HG03439 (cell line): ENCODE measurements around the gene SOX21.
"Not testable (repeated sequence)": the region's sequence is repeated elsewhere in the genome, so short reads cannot be mapped to it uniquely, and the experiment has no call there.

ENCODE experiments used
- ATAC-seq: cut with Tn5 transposase; IDR thresholded peaks from one replicate; pipeline ENCODE4 v1.9.1; 2021; ENCODE audit warnings: mild to moderate bottlenecking, moderate library complexity; ENCODE audit not compliant: unreplicated experiment

SOX21 gene

GRCh38 chr13:94712287-94712811 is at the start of gene SOX21:
Gene SOX21 (minus strand): TSS chr13:94712545. CDS start chr13:94712049, 496 bp downstream.
- no peak for ATAC-seq

DNA sequence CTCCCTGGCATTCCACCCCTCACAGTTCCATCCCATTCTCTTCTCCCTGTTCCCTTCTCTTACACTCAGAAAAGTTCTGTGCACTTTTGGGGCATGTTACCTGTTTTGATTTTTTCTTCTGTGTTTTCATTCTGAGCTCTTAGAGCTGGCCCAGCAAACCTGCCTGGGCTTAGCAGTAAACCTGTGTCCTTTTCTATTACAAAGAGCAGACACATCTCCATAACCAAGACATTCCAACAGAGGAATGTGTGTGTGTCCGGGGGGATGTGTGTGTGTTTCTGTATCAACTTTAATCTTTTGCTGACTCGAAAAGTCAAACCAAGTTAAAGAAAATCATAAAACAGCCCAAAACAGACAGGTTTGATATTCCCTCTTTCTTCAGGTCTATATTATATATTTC is 49.1 kb upstream of the SOX21 start:
- ATAC-seq = no peak

DNA sequence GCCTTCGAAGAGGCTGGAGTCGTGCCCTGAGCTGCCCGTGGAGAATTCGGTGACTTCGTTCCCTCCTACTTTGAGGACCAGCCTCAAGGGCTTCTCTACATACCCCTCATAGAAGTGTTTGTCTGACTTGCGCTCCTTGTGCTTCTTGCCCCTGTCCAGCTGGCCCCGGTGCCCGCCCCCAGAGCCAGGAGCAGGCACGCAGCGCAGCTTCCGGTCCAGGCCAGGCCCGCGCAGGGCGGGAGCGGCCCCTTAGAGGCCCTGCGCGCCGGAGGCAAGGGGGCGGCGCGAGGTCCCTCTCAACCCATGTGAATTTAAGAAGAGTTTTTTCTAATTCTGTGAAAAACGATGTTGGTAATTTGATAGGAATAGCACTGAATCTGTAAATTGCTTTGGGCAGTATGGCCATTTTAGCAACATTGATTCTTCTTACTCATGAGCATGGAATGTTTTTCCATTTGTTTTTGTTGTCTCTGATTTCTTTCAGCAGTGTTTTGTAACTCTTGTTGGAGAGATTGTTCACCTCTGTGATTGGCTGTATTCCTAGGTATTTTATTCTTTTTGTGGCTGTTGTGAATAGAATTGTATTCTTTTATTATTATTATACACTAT is 46.9 kb upstream of the SOX21 start:
- no peak for ATAC-seq

GRCh38 chr13:94758436-94758960 is 46.2 kb upstream of the SOX21 start:
- no peak for ATAC-seq

DNA sequence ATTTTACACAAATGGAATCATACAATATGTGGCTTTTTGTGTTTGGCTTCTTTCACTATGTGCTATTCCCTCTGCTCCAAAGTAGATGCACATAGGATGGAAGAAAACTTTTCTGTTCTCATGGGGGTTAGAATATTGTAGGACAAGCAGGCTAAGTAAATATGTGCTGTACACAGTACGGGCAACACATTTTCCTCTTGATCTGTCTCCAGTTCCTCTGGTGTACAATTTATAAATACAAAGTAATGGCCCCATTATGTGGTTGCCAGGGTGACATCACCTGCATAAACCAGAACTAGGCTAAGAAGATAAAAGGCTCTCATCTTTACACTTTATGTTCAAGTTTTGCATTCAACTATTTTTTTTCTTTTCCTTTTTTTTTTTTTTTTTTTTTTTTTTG is 41.0 kb upstream of the SOX21 start:
- ATAC-seq = no peak

- ATAC-seq = no peak
Measured at GRCh38 chr13:94749162-94749561, 36.8 kb upstream of the SOX21 start.

- no peak for ATAC-seq
Measured at GRCh38 chr13:94739235-94739634, 26.9 kb upstream of the SOX21 start.

DNA sequence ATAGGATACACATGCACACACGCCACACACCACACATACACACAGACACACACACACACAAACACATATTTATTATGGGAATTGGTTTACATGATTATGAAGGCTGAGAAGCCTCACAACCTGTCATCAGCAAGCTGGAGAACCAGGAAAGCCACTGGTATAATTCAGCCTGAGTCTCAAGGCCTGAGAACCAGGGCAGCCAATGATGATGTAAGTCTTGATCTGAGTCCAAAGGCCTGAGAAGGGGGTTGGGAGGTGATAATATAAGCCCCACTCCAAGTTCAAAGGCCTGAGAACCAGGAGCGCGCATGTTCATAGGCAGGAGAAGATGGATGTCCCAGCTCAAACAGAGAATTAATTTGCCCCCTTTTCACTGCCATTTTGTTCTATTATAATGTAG is 18.7 kb upstream of the SOX21 start:
- no peak for ATAC-seq

GRCh38 chr13:94729941-94730340 is 17.6 kb upstream of the SOX21 start:
- not testable (repeated sequence) for ATAC-seq

DNA sequence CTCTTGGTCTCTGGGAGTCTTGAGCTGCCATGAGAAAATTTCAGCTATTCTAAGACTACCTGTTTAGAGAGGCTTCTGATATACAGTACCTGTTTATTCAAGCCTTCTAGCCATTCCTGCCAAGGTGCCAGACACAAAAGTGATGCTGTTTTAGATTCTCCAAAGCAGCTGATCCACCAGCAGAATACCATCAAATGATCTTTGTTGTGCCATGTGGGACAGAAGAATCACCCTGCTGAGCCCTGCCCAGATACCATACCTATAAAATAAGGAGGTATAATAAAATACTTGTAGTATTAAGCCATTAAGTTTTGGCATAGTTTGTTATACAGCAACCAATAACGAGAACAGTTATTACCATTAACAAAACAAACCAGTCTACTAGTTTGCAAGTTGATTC is 14.1 kb upstream of the SOX21 start:
- no peak for ATAC-seq

GRCh38 chr13:94722609-94723345 is 10.4 kb upstream of the SOX21 start:
- no peak for ATAC-seq

- ATAC-seq = not testable (repeated sequence)
Measured at GRCh38 chr13:94718697-94719096, 6.4 kb upstream of the SOX21 start.

- no peak for ATAC-seq
Measured at GRCh38 chr13:94717916-94718315, 5.6 kb upstream of the SOX21 start.

DNA sequence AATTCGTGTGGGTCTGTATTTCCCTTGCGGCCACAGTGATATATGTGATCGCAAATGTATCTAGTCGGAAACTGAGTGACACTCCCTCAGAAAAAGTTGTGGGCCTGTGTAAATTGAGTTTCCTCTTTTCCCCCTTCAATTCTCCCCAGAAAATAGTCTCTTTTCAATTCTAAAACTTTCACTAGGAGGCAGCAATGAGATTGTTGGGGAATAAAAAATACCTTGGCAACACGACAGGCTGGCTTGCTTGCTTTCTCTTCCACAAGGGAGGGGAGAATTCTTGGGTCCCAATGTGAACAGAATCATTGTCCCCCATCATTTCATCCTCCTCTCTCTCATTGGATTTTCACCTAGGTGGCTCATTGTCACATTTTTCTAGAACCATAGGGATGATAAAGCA is 3.7 kb upstream of the SOX21 start:
- ATAC-seq = no peak

- ATAC-seq = no peak
Measured at GRCh38 chr13:94713561-94714182, 1.3 kb upstream of the SOX21 start.

- no peak for ATAC-seq
Measured at GRCh38 chr13:94712812-94713560, 641 bp upstream of the SOX21 start.

GRCh38 chr13:94711561-94712286 is 621 bp downstream of the SOX21 start:
- ATAC-seq = no peak

GRCh38 chr13:94710881-94711560 is 1.3 kb downstream of the SOX21 start:
- peak; percentile 47 for ATAC-seq

GRCh38 chr13:94710065-94710781 is 2.1 kb downstream of the SOX21 start:
- no peak for ATAC-seq
